Prostate gland (tissue), 2 donors: Measurements from ENCODE around the gene ERG.

Experiments used
- POLR2A ChIP-seq: fragments of 450-650 bp; IDR thresholded peaks from one replicate; pipeline ENCODE4 v1.6.1; 2016; ENCODE audit warnings: antibody characterized with exemption, mild to moderate bottlenecking
- POLR2AphosphoS5 ChIP-seq: sonication (generic); formaldehyde crosslinking; IDR thresholded peaks from one replicate; pipeline ENCODE4 v1.6.1; 2017; ENCODE audit warnings: antibody characterized with exemption
- TF ChIP-seq, protein P1 (sequence below), 4 experiments: fragments of 200-600 bp in 2 of 4; fragments of 450-650 bp in 2 of 4; sonication (generic) in 2 of 4; IDR thresholded peaks; 1 replicate in 3 of 4; 2 replicates in 1 of 4; pipeline ENCODE4 v1.5.1; 2016 to 2019; ENCODE audit warnings: antibody characterized with exemption in 4 of 4, mild to moderate bottlenecking in 2 of 4, moderate library complexity in 2 of 4

DNA sequence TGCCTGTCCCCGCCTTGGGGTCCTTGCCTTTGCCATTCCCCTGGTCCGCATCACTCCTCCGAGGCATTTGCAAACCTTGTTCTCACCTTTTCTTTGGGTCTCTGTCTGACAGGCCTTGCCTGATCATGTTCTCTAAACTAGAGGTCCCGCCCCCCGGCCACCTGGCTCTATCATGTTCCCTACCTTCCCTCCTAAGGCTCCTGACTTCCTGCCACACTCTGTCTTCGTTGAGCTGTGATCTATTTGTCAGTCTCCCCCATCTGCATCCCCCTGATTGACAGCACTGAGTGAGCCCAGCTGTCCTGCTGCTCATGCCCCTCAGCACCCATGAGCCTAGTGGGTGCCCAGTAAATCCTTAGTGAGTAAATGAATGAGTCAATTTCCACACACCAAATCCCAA, 22.8 kb downstream of the ERG start:
- TF ChIP-seq, protein P1, sequence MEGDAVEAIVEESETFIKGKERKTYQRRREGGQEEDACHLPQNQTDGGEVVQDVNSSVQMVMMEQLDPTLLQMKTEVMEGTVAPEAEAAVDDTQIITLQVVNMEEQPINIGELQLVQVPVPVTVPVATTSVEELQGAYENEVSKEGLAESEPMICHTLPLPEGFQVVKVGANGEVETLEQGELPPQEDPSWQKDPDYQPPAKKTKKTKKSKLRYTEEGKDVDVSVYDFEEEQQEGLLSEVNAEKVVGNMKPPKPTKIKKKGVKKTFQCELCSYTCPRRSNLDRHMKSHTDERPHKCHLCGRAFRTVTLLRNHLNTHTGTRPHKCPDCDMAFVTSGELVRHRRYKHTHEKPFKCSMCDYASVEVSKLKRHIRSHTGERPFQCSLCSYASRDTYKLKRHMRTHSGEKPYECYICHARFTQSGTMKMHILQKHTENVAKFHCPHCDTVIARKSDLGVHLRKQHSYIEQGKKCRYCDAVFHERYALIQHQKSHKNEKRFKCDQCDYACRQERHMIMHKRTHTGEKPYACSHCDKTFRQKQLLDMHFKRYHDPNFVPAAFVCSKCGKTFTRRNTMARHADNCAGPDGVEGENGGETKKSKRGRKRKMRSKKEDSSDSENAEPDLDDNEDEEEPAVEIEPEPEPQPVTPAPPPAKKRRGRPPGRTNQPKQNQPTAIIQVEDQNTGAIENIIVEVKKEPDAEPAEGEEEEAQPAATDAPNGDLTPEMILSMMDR (IDR thresholded peaks at IDR 0.05), result no peak
- TF ChIP-seq POLR2A (no peak), POLR2AphosphoS5 (no peak)
